ENCODE data around the gene TPSAB1. TPM values are rescaled to one million over a fixed set of nuclear protein-coding genes. Genes with fewer than 3 reads are reported as not detected.

TPSAB1 gene
- total RNA-seq, result not detected in 2 replicates

DNA sequence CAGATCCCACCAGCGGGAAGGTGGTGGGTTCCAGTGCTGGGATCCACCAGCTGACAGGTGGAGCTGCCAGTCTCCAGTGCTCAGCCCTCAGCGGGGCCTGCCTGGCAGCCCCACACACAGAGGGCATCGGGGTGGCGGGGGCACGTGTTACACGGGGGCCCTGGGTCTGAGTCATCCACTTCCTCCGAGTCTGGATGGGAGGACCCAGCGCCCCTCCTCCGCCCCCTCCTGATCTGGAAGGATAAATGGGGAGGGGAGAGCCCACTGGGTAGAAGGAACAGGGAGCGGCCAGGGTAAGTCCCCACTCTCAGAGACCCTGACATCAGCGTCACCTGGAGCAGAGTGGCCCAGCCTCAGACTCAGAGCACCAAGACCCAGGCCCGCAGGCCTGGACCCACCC, at the start of gene TPSAB1:
TPSAB1 (plus strand) TSS at position 270 of the 400 bp plus-strand sequence. CDS start 234 bp downstream, outside the sequence.

DNA sequence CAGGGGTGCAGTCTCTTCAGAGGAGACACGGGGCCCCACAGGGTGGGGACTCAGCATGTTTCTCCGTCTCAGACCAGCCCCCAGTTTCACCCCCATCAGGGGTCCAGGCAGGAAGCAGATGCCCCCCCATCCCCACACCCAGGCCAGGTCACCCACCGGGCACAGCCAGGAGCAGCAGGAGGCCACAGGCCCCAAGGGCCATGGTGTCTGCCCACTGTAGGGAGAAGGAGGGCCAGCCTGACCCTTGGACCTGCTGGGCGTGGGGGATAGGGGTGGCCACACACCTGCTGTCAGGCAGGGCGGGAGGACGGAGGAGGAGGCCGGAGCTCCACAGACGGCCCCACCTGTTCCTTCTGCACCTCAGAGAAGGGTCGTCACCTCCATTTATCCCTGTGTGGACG, 15.5 kb upstream of the TPSAB1 start, which contains the start of gene TPSG1:
TPSG1 (minus strand) TSS at position 218 of the 401 bp plus-strand sequence; CDS start at position 202, 16 bp downstream.

DNA sequence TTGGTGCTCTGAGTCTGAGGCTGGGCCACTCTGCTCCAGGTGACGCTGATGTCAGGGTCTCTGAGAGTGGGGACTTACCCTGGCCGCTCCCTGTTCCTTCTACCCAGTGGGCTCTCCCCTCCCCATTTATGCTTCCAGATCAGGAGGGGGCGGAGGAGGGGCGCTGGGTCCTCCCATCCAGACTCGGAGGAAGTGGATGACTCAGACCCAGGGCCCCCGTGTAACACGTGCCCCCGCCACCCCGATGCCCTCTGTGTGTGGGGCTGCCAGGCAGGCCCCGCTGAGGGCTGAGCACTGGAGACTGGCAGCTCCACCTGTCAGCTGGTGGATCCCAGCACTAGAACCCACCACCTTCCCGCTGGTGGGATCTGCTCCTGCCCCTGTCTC, 10.4 kb upstream of the TPSAB1 start, which contains the start of gene TPSB2:
TPSB2 (minus strand) TSS at position 101 of the 387 bp plus-strand sequence. CDS start 233 bp downstream, outside the sequence.

DNA sequence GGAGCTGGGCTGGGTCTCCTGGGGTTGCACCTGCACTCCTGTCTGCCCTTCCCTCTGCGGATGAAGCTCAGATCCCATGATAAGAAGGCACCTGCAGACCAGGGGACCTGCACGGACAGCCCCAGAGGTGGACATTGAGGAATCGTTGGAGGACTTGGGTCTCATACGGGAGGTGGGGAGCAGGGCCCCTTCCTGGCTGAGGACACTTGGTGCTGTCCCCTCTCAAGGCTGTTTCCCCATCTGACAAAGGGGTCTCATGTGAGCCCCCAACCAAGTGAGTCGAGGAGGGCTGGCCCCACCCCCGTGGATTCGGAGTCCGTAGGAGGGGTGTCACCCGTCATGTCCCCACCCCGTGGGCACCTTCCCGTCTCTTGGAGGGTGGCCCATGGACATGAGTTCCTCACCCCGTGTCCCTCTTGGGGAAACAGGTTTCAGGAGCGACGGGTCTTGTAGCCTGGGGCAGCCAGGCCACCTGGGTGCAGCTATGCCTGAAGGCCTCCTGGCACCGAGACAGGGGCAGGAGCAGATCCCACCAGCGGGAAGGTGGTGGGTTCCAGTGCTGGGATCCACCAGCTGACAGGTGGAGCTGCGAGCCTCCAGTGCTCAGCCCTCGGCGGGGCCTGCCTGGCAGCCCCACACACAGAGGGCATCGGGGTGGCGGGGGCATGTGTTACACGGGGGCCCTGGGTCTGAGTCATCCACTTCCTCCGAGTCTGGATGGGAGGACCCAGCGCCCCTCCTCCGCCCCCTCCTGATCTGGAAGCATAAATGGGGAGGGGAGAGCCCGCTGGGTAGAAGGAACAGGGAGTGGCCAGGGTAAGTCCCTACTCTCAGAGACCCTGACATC, 15.0 kb downstream of the TPSAB1 start, which contains the start of gene TPSD1:
TPSD1 (plus strand) TSS at position 794 of the 847 bp plus-strand sequence. CDS start 212 bp downstream, outside the sequence.

Other genes with a start within 250 kb of the TPSAB1 start
- not detected in 2 replicates for gene SSTR5, start 168.0 kb upstream of the TPSAB1 start, total RNA-seq
- gene C1QTNF8, start 144.5 kb upstream of the TPSAB1 start, total RNA-seq, result not detected in 2 replicates
- gene CACNA1H, start 87.6 kb upstream of the TPSAB1 start, total RNA-seq, result under 0.01 and 0.11 TPM in 2 replicates
- not detected in 2 replicates for gene TPSG1, start 15.4 kb upstream of the TPSAB1 start, total RNA-seq
- gene TPSB2, start 10.5 kb upstream of the TPSAB1 start, total RNA-seq, result not detected in 2 replicates
- not detected in 2 replicates for gene TPSD1, start 15.4 kb downstream of the TPSAB1 start, total RNA-seq
- gene UBE2I, start 68.9 kb downstream of the TPSAB1 start, total RNA-seq, result 46.3 and 51.9 TPM in 2 replicates
- gene BAIAP3, start 92.9 kb downstream of the TPSAB1 start, total RNA-seq, result 0.54 TPM in 1 of 2 replicates, not detected in the other
- gene TSR3, start 111.2 kb downstream of the TPSAB1 start, total RNA-seq, result 41.2 and 84.2 TPM in 2 replicates
- 30.8 and 53.4 TPM in 2 replicates for gene GNPTG, start 111.2 kb downstream of the TPSAB1 start, total RNA-seq
- 7.0 and 7.5 TPM in 2 replicates for gene UNKL, start 174.0 kb downstream of the TPSAB1 start, total RNA-seq
- 12.4 and 15.3 TPM in 2 replicates for gene UQCC4, start 180.0 kb downstream of the TPSAB1 start, total RNA-seq
- not detected in 2 replicates for gene PERCC1, start 190.4 kb downstream of the TPSAB1 start, total RNA-seq
- 0.33 and 0.39 TPM in 2 replicates for gene CCDC154, start 203.9 kb downstream of the TPSAB1 start, total RNA-seq
- gene CLCN7, start 234.3 kb downstream of the TPSAB1 start, total RNA-seq, result 47.3 and 78.1 TPM in 2 replicates
- not detected in 2 replicates for gene PTX4, start 248.2 kb downstream of the TPSAB1 start, total RNA-seq